ENCODE results near the gene PRODH2. TPM values are rescaled to one million over a fixed set of nuclear protein-coding genes. Genes with fewer than 3 reads are reported as not detected.

PRODH2 gene
- total RNA-seq, 1 donor from 2014 or later = 11.5 TPM

GRCh38 chr19:35756377-35757230, 56.0 kb downstream of the PRODH2 start, which contains the start of gene HSPB6:
Gene HSPB6, minus strand, starts transcription at chr19:35757029. Its CDS starts 21 bp downstream, at chr19:35757008.
- Mint-ChIP-seq H3K9me3 (no peaks in the 10 kb centered on the region), H3K27me3 (peaks cover 14% of the 10 kb centered on the region), H3K4me3 (peak within 1 kb of the TSS; percentile 99), H3K27ac (peak within 1 kb of the TSS; percentile 97), H3K4me1 (ENCODE audit: unreplicated experiment) (peaks cover 9% of the 10 kb centered on the region), H3K36me3 (peaks cover 4% of the 10 kb centered on the region)
- no peak for DNase-seq (ENCODE audit: extremely low spot score, unreplicated experiment)
- TF ChIP-seq CTCF (conservative IDR thresholded peaks at IDR 0.05) = no peak

GRCh38 chr19:35755550-35756376, 56.9 kb downstream of the PRODH2 start:
- H3K9me3 Mint-ChIP-seq = no peaks in the 10 kb centered on the region
- peak overlapping the region; percentile 66 for H3K27ac Mint-ChIP-seq
- peaks cover 14% of the 10 kb centered on the region for H3K27me3 Mint-ChIP-seq
- TF ChIP-seq CTCF (conservative IDR thresholded peaks at IDR 0.05) = no peak
- H3K4me3 Mint-ChIP-seq = peak overlapping the region; percentile 77
- no peak for DNase-seq (ENCODE audit: extremely low spot score, unreplicated experiment)
- H3K4me1 Mint-ChIP-seq (ENCODE audit: unreplicated experiment) = peaks cover 9% of the 10 kb centered on the region
- peaks cover 4% of the 10 kb centered on the region for H3K36me3 Mint-ChIP-seq

- H3K4me1 Mint-ChIP-seq (ENCODE audit: unreplicated experiment) = peaks cover 9% of the 10 kb centered on the region
- TF ChIP-seq CTCF (conservative IDR thresholded peaks at IDR 0.05) = no peak
- H3K4me3 Mint-ChIP-seq = peak overlapping the region; percentile 65
- no peak for DNase-seq (ENCODE audit: extremely low spot score, unreplicated experiment)
- no peaks in the 10 kb centered on the region for H3K9me3 Mint-ChIP-seq
- H3K27ac Mint-ChIP-seq = peak overlapping the region; percentile 62
- H3K36me3 Mint-ChIP-seq = peaks cover 4% of the 10 kb centered on the region
- peaks cover 14% of the 10 kb centered on the region for H3K27me3 Mint-ChIP-seq
Measured at GRCh38 chr19:35755131-35755549, 57.5 kb downstream of the PRODH2 start.

- H3K36me3 Mint-ChIP-seq = peaks cover 4% of the 10 kb centered on the region
- no peak for TF ChIP-seq CTCF (conservative IDR thresholded peaks at IDR 0.05)
- H3K9me3 Mint-ChIP-seq = no peaks in the 10 kb centered on the region
- DNase-seq (ENCODE audit: extremely low spot score, unreplicated experiment) = no peak
- peak overlapping the region; percentile 62 for H3K27ac Mint-ChIP-seq
- peaks cover 9% of the 10 kb centered on the region for H3K4me1 Mint-ChIP-seq (ENCODE audit: unreplicated experiment)
- peak overlapping the region; percentile 65 for H3K4me3 Mint-ChIP-seq
- peaks cover 14% of the 10 kb centered on the region for H3K27me3 Mint-ChIP-seq
Measured at GRCh38 chr19:35754370-35755130, 58.1 kb downstream of the PRODH2 start.
